ENCODE results near the gene BIRC5.
A peak's percentile ranks its signal among the peaks of the same experiment; 100 is the strongest.

Gene BIRC5

GRCh38 chr17:78172249-78173051, 41.6 kb upstream of the BIRC5 start:
- H2BK5ac ChIP-seq (ENCODE audit: low read depth, low read length, poor library complexity) = no peak overlapping the region
- H2AK5ac ChIP-seq (ENCODE audit: low read length) = no peak overlapping the region
- no peak overlapping the region for H3K23ac ChIP-seq (ENCODE audit: low read length)
- H3K18ac ChIP-seq (ENCODE audit: low read length) = no peak overlapping the region
- H4K12ac ChIP-seq (ENCODE audit: low read depth, low read length) = no peak overlapping the region
- no peaks in the 10 kb centered on the region for H3K9me3 ChIP-seq (ENCODE audit: insufficient read depth, low read depth, low read length)
- no peak overlapping the region for H2BK12ac ChIP-seq (ENCODE audit: low read length)
- H3K14ac ChIP-seq (ENCODE audit: low read length) = no peak overlapping the region
- H3K4me2 ChIP-seq (ENCODE audit: low read length) = no peak overlapping the region
- H4K91ac ChIP-seq (ENCODE audit: low read depth, low read length) = no peak overlapping the region
- H3K9ac ChIP-seq (ENCODE audit: low read length) = no peak overlapping the region
- H4K8ac ChIP-seq (ENCODE audit: low read depth, low read length) = no peak overlapping the region
- no peak overlapping the region for H3K4ac ChIP-seq (ENCODE audit: low read depth, low read length)
- peaks cover 29 to 33% of the 10 kb centered on the region in 2 experiments for H3K36me3 ChIP-seq (ENCODE audit: control insufficient read depth in 1 of 2, insufficient read depth in 2 of 2, low read length in 2 of 2)
- no peak overlapping the region for H2BK120ac ChIP-seq (ENCODE audit: insufficient read depth, low read length, poor library complexity)
- H3K4me3 ChIP-seq (ENCODE audit: low read depth, low read length) = no peak overlapping the region
- no peak for DNase-seq
- H3K27me3 ChIP-seq (ENCODE audit: insufficient read depth, low read length) = no peaks in the 10 kb centered on the region
- peaks cover 5% of the 10 kb centered on the region for H3K79me1 ChIP-seq (ENCODE audit: low read length)
- no peaks in the 10 kb centered on the region for H3K79me2 ChIP-seq (ENCODE audit: control insufficient read depth, insufficient read depth, low read length, poor library complexity)
- peaks cover 8 to 17% of the 10 kb centered on the region in 2 experiments for H3K4me1 ChIP-seq (ENCODE audit: control insufficient read depth in 1 of 2, insufficient read depth in 2 of 2, low read length in 2 of 2)
- no peak overlapping the region for H2AFZ ChIP-seq (ENCODE audit: insufficient read depth, low read length, poor library complexity)
- no CpG with 5 or more reads among the region's 19 CpGs for WGBS (ENCODE audit: extremely low coverage, insufficient coverage, insufficient read length)
- H3K27ac ChIP-seq (ENCODE audit: low read depth, low read length) = peak overlapping the region; percentile 2

GRCh38 chr17:78173097-78173715, 40.8 kb upstream of the BIRC5 start:
- no peak for DNase-seq
- H3K36me3 ChIP-seq (ENCODE audit: control insufficient read depth in 1 of 2, insufficient read depth in 2 of 2, low read length in 2 of 2) = peaks cover 32 to 36% of the 10 kb centered on the region in 2 experiments
- peaks cover 2% of the 10 kb centered on the region for H3K79me1 ChIP-seq (ENCODE audit: low read length)
- H4K12ac ChIP-seq (ENCODE audit: low read depth, low read length) = no peak overlapping the region
- H3K9ac ChIP-seq (ENCODE audit: low read length) = no peak overlapping the region
- no peak overlapping the region for H2AK5ac ChIP-seq (ENCODE audit: low read length)
- WGBS (ENCODE audit: extremely low coverage, insufficient coverage, insufficient read length) = no CpG with 5 or more reads among the region's 11 CpGs
- H3K4ac ChIP-seq (ENCODE audit: low read depth, low read length) = no peak overlapping the region
- no peak overlapping the region for H2AFZ ChIP-seq (ENCODE audit: insufficient read depth, low read length, poor library complexity)
- no peak overlapping the region for H3K4me2 ChIP-seq (ENCODE audit: low read length)
- H2BK5ac ChIP-seq (ENCODE audit: low read depth, low read length, poor library complexity) = no peak overlapping the region
- no peaks in the 10 kb centered on the region for H3K9me3 ChIP-seq (ENCODE audit: insufficient read depth, low read depth, low read length)
- no peaks in the 10 kb centered on the region for H3K79me2 ChIP-seq (ENCODE audit: control insufficient read depth, insufficient read depth, low read length, poor library complexity)
- H3K14ac ChIP-seq (ENCODE audit: low read length) = no peak overlapping the region
- no peaks in the 10 kb centered on the region for H3K27me3 ChIP-seq (ENCODE audit: insufficient read depth, low read length)
- H4K91ac ChIP-seq (ENCODE audit: low read depth, low read length) = no peak overlapping the region
- H2BK12ac ChIP-seq (ENCODE audit: low read length) = no peak overlapping the region
- no peak overlapping the region for H3K23ac ChIP-seq (ENCODE audit: low read length)
- H3K27ac ChIP-seq (ENCODE audit: low read depth, low read length) = no peak overlapping the region
- peaks cover 5 to 14% of the 10 kb centered on the region in 2 experiments for H3K4me1 ChIP-seq (ENCODE audit: control insufficient read depth in 1 of 2, insufficient read depth in 2 of 2, low read length in 2 of 2)
- no peak overlapping the region for H2BK120ac ChIP-seq (ENCODE audit: insufficient read depth, low read length, poor library complexity)
- H3K4me3 ChIP-seq (ENCODE audit: low read depth, low read length) = no peak overlapping the region
- no peak overlapping the region for H4K8ac ChIP-seq (ENCODE audit: low read depth, low read length)
- no peak overlapping the region for H3K18ac ChIP-seq (ENCODE audit: low read length)

GRCh38 chr17:78174346-78174869, 39.6 kb upstream of the BIRC5 start:
- Histone ChIP-seq H4K12ac (ENCODE audit: low read depth, low read length) (no peak overlapping the region), H3K27ac (ENCODE audit: low read depth, low read length) (no peak overlapping the region), H3K4me3 (ENCODE audit: low read depth, low read length) (no peak overlapping the region), H3K4me2 (ENCODE audit: low read length) (no peak overlapping the region), H4K91ac (ENCODE audit: low read depth, low read length) (no peak overlapping the region), H3K27me3 (ENCODE audit: insufficient read depth, low read length) (no peaks in the 10 kb centered on the region), H4K8ac (ENCODE audit: low read depth, low read length) (no peak overlapping the region), H3K36me3 (ENCODE audit: control insufficient read depth in 1 of 2, insufficient read depth in 2 of 2, low read length in 2 of 2) (peaks cover 44 to 48% of the 10 kb centered on the region in 2 experiments), H2AK5ac (ENCODE audit: low read length) (no peak overlapping the region), H3K14ac (ENCODE audit: low read length) (no peak overlapping the region), H3K79me2 (ENCODE audit: control insufficient read depth, insufficient read depth, low read length, poor library complexity) (no peaks in the 10 kb centered on the region), H2AFZ (ENCODE audit: insufficient read depth, low read length, poor library complexity) (no peak overlapping the region), H3K18ac (ENCODE audit: low read length) (no peak overlapping the region), H3K4ac (ENCODE audit: low read depth, low read length) (no peak overlapping the region), H3K79me1 (ENCODE audit: low read length) (no peaks in the 10 kb centered on the region), H3K9ac (ENCODE audit: low read length) (no peak overlapping the region), H2BK120ac (ENCODE audit: insufficient read depth, low read length, poor library complexity) (no peak overlapping the region), H3K23ac (ENCODE audit: low read length) (no peak overlapping the region), H2BK5ac (ENCODE audit: low read depth, low read length, poor library complexity) (no peak overlapping the region), H3K4me1 (ENCODE audit: control insufficient read depth in 1 of 2, insufficient read depth in 2 of 2, low read length in 2 of 2) (peaks cover 3 to 12% of the 10 kb centered on the region in 2 experiments), H2BK12ac (ENCODE audit: low read length) (no peak overlapping the region), H3K9me3 (ENCODE audit: insufficient read depth, low read depth, low read length) (peaks cover under 1% of the 10 kb centered on the region)
- WGBS (ENCODE audit: extremely low coverage, insufficient coverage, insufficient read length) = no CpG with 5 or more reads among the region's 15 CpGs
- peak in 1 of 2 donors; percentile 18 for DNase-seq

GRCh38 chr17:78174870-78175642, 39.0 kb upstream of the BIRC5 start:
- H2BK12ac ChIP-seq (ENCODE audit: low read length) = no peak overlapping the region
- H2AFZ ChIP-seq (ENCODE audit: insufficient read depth, low read length, poor library complexity) = no peak overlapping the region
- H2BK5ac ChIP-seq (ENCODE audit: low read depth, low read length, poor library complexity) = no peak overlapping the region
- H2AK5ac ChIP-seq (ENCODE audit: low read length) = no peak overlapping the region
- H3K14ac ChIP-seq (ENCODE audit: low read length) = no peak overlapping the region
- no peak overlapping the region for H4K12ac ChIP-seq (ENCODE audit: low read depth, low read length)
- H4K8ac ChIP-seq (ENCODE audit: low read depth, low read length) = no peak overlapping the region
- H3K79me1 ChIP-seq (ENCODE audit: low read length) = no peaks in the 10 kb centered on the region
- H3K9me3 ChIP-seq (ENCODE audit: insufficient read depth, low read depth, low read length) = peaks cover 2% of the 10 kb centered on the region
- H3K4me3 ChIP-seq (ENCODE audit: low read depth, low read length) = no peak overlapping the region
- H3K23ac ChIP-seq (ENCODE audit: low read length) = no peak overlapping the region
- H3K4me2 ChIP-seq (ENCODE audit: low read length) = no peak overlapping the region
- DNase-seq = no peak
- no peak overlapping the region for H3K27ac ChIP-seq (ENCODE audit: low read depth, low read length)
- no peaks in the 10 kb centered on the region for H3K27me3 ChIP-seq (ENCODE audit: insufficient read depth, low read length)
- H3K36me3 ChIP-seq (ENCODE audit: control insufficient read depth in 1 of 2, insufficient read depth in 2 of 2, low read length in 2 of 2) = peaks cover 47 to 52% of the 10 kb centered on the region in 2 experiments
- H3K9ac ChIP-seq (ENCODE audit: low read length) = no peak overlapping the region
- WGBS (ENCODE audit: extremely low coverage, insufficient coverage, insufficient read length) = no CpG with 5 or more reads among the region's 28 CpGs
- H3K4ac ChIP-seq (ENCODE audit: low read depth, low read length) = no peak overlapping the region
- no peaks in the 10 kb centered on the region for H3K79me2 ChIP-seq (ENCODE audit: control insufficient read depth, insufficient read depth, low read length, poor library complexity)
- peaks cover 6 to 13% of the 10 kb centered on the region in 2 experiments for H3K4me1 ChIP-seq (ENCODE audit: control insufficient read depth in 1 of 2, insufficient read depth in 2 of 2, low read length in 2 of 2)
- no peak overlapping the region for H4K91ac ChIP-seq (ENCODE audit: low read depth, low read length)
- no peak overlapping the region for H3K18ac ChIP-seq (ENCODE audit: low read length)
- H2BK120ac ChIP-seq (ENCODE audit: insufficient read depth, low read length, poor library complexity) = no peak overlapping the region

Measured in trophoblast cell (in vitro differentiated cells and primary cell).